Body of pancreas (tissue), 4 donors: ENCODE results near the gene SMAD2. TPM values are rescaled to one million over a fixed set of nuclear protein-coding genes. Genes with fewer than 3 reads are reported as not detected.

Experiments used
- ATAC-seq: fragments of 150-250 bp; one replicate; pipeline ENCODE4 v1.9.1; 2016
- DNase-seq, 4 donors: peaks; one replicate each; pipeline ENCODE4 v3.0.0-alpha.2; 2019
- H3K27ac ChIP-seq, 4 donors: fragments of 200-600 bp; sonication (generic); 1 replicate in 3 of 4; 2 replicates in 1 of 4; pipeline versions ENCODE4 v1.5.1 to v1.6.1; 2016 to 2019; ENCODE audit warnings: mild to moderate bottlenecking in 1 of 4, mixed read lengths in 1 of 4, moderate library complexity in 1 of 4
- H3K27me3 ChIP-seq, 2 donors: fragments of 200-600 bp; sonication (generic); one replicate each; pipeline ENCODE4 v1.6.0; 2016; ENCODE audit warnings: mild to moderate bottlenecking in 1 of 2
- H3K36me3 ChIP-seq, 2 donors: fragments of 200-600 bp; sonication (generic); replicated peaks in 1 of 2; 2 replicates each; pipeline ENCODE4 v1.5.1; 2016; ENCODE audit warnings: low read depth in 2 of 2; ENCODE audit not compliant: insufficient read depth in 1 of 2
- H3K4me1 ChIP-seq: fragments of 200-600 bp; sonication (generic); one replicate; pipeline ENCODE4 v1.6.0; 2016
- H3K4me3 ChIP-seq, 2 donors: fragments of 200-600 bp; sonication (generic); 1 replicate in 1 of 2; 2 replicates in 1 of 2; pipeline ENCODE4 v1.5.1; 2016 to 2019
- H3K9me3 ChIP-seq, 3 donors: fragments of 200-600 bp; sonication (generic); 1 replicate in 2 of 3; 2 replicates in 1 of 3; pipeline ENCODE4 v1.5.1; 2016
- POLR2A ChIP-seq, 3 donors: fragments of 450-650 bp; IDR thresholded peaks; one replicate each; pipeline ENCODE4 v1.6.1; 2016; ENCODE audit warnings: antibody characterized with exemption in 3 of 3, mild to moderate bottlenecking in 2 of 3
- WGBS, 2 donors: methylation state at CpG; one replicate each; pipeline ENCODE4 v1.1.5; 2017; 5-methylcytosine and 5-hydroxymethylcytosine counted together
- intact Hi-C: fragments of 100-400 bp; cut with DNase I; formaldehyde crosslinking; loops from one replicate; pipeline ENCODE4 v1.15.1; 2023
- total RNA-seq, 2 donors: library from RNA; depleted of rRNA; stranded (reverse); fragments of >200 nt; gene quantifications; one replicate each; pipeline ENCODE4 v1.1.0, GENCODE V29; 2016
- TF ChIP-seq, protein P1 (sequence below), 7 experiments: fragments of 450-650 bp in 4 of 7; fragments of 200-600 bp in 3 of 7; sonication (generic) in 3 of 7; IDR thresholded peaks; one replicate each; pipeline ENCODE4 v1.5.1; 2016 to 2019; ENCODE audit warnings: antibody characterized with exemption in 7 of 7

The SMAD2 gene
- total RNA-seq, 2 donors from 2014 or later = 9.6 to 19.7 TPM

DNA sequence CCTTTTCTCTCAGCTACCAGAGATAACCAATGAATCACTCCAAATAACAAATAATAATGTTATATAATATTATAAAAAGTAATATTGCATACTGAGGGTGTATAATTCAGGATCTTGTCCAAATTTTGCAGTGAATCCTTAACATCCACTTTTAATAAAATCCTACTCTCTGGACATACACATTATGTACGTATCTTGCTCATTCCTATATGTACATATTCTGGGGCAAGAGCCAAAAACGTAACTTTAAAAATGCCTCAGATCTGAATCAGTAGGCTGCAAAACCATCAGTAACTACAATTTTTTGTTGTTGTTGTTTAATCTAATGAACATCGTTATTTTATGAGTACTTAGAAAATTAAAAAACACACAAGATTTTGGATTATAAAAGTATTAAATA is 65.3 kb downstream of the SMAD2 start:
- no peak overlapping the region for H3K4me3 ChIP-seq
- H3K36me3 ChIP-seq = peaks cover 0 to 2% of the 10 kb centered on the region in 2 donors
- ATAC-seq = no peak
- TF ChIP-seq POLR2A (IDR thresholded peaks at IDR 0.05) = no peak
- TF ChIP-seq, protein P1, sequence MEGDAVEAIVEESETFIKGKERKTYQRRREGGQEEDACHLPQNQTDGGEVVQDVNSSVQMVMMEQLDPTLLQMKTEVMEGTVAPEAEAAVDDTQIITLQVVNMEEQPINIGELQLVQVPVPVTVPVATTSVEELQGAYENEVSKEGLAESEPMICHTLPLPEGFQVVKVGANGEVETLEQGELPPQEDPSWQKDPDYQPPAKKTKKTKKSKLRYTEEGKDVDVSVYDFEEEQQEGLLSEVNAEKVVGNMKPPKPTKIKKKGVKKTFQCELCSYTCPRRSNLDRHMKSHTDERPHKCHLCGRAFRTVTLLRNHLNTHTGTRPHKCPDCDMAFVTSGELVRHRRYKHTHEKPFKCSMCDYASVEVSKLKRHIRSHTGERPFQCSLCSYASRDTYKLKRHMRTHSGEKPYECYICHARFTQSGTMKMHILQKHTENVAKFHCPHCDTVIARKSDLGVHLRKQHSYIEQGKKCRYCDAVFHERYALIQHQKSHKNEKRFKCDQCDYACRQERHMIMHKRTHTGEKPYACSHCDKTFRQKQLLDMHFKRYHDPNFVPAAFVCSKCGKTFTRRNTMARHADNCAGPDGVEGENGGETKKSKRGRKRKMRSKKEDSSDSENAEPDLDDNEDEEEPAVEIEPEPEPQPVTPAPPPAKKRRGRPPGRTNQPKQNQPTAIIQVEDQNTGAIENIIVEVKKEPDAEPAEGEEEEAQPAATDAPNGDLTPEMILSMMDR (IDR thresholded peaks at IDR 0.05) = no peak
- H3K9me3 ChIP-seq = no peaks in the 10 kb centered on the region
- 92 to 94% methylated on average over 3 of the region's 3 CpGs for WGBS, 2 donors
- H3K4me1 ChIP-seq = no peaks in the 10 kb centered on the region
- no peak overlapping the region for H3K27ac ChIP-seq
- no peaks in the 10 kb centered on the region for H3K27me3 ChIP-seq
- intact Hi-C loops = no loop called here
- no peak for DNase-seq

DNA sequence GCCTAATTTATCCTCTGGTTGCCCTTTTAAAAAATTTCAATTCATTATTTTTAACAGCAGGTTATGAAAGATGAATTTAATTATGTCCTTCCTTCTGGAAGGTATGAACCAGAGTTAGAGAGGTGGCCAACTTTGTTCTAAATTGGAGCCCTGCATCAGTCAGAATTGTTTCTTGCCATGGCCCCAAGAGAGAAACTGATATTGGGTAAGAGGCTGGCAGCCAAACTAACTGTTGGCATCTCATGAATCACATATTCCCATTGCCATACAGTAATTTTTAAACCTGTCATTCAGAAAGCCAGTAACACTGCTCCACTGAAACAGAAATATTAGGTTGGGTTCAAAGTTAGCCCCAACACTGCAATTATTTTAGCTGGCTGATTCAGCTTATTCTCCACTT is 67.4 kb downstream of the SMAD2 start:
- ATAC-seq (no peak), DNase-seq (no peak)
- Histone ChIP-seq H3K9me3 (no peaks in the 10 kb centered on the region), H3K4me3 (no peak overlapping the region), H3K4me1 (no peaks in the 10 kb centered on the region), H3K27ac (no peak overlapping the region), H3K27me3 (no peaks in the 10 kb centered on the region), H3K36me3 (peaks cover 0 to 7% of the 10 kb centered on the region in 2 donors)
- TF ChIP-seq POLR2A (IDR thresholded peaks at IDR 0.05) = no peak
- TF ChIP-seq, protein P1 (IDR thresholded peaks at IDR 0.05) = no peak
- intact Hi-C loops = no loop called here

DNA sequence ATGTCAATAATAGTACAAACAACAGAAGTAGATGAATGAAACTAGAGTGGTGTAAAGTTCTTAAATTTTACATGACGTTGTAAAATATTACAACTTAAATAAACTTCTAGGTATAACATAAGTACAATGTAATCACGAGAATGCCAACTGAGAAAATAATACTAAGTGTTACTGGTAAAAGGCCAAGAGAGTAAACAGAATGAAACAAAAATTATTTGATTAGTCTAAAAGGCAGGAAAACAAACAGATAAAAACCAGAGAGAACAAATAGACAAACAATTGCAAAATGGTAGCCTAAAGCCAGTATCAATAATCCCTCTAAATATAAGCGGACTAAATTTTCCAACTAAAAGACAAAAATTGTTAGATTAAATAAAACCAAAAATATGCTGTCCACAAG is 71.9 kb downstream of the SMAD2 start:
- Histone ChIP-seq H3K27me3 (no peaks in the 10 kb centered on the region), H3K4me3 (no peak overlapping the region), H3K27ac (no peak overlapping the region), H3K36me3 (peaks cover 0 to 8% of the 10 kb centered on the region in 2 donors), H3K4me1 (no peaks in the 10 kb centered on the region), H3K9me3 (peaks cover 0 to 13% (median 0%) of the 10 kb centered on the region in 3 donors)
- WGBS, 2 donors = 93 to 96% methylated on average over 3 of the region's 3 CpGs
- DNase-seq (no peak), ATAC-seq (no peak)
- intact Hi-C loops = no loop called here
- TF ChIP-seq POLR2A (IDR thresholded peaks at IDR 0.05) = no peak
- TF ChIP-seq, protein P1 (IDR thresholded peaks at IDR 0.05) = no peak

DNA sequence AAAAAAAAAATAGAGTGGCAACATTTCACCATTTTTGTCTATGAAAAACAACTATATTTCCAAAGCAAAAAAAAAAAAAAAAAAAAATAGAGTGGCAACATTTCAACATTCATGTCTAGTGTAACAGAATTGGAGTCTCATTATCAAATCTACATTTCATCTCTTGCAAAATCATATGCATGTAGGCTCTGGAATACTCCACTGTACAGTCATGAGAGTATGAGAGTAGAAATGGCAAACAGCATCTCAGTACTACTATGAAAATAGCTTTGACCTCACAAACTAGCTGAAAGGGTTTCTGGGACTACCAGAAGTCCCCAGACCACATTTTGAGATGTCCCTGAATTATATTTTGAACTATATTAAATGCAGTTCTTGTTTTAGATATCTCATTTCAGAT is 82.8 kb downstream of the SMAD2 start:
- no peaks in the 10 kb centered on the region for H3K4me1 ChIP-seq
- no peak for ATAC-seq
- H3K4me3 ChIP-seq = no peak overlapping the region
- no peaks in the 10 kb centered on the region for H3K9me3 ChIP-seq
- H3K36me3 ChIP-seq = peaks cover 0 to 18% of the 10 kb centered on the region in 2 donors
- no peaks in the 10 kb centered on the region for H3K27me3 ChIP-seq
- TF ChIP-seq, protein P1 (IDR thresholded peaks at IDR 0.05) = no peak
- TF ChIP-seq POLR2A (IDR thresholded peaks at IDR 0.05) = no peak
- intact Hi-C loops = no loop called here
- no peak overlapping the region for H3K27ac ChIP-seq
- DNase-seq = no peak

DNA sequence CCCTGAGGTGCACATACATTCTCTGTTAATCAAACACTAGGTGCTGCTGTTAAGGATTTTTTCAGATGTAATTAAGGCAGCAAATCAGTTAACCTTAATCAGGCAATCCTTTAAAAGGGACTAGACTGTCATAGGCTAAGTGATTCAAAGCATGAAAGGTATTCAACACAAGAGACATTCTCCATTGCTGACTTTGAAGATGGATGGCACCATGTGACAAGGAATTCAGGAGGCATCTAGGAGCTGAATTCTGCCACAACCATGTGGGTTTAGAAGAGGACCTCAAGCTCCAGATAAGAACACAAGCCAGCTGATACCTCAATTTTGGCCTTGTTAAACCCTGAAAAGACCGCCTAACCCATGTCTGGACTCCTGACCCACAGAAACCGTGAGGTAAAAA is 84.0 kb downstream of the SMAD2 start:
- intact Hi-C loops = no loop called here
- DNase-seq (no peak), ATAC-seq (no peak)
- Histone ChIP-seq H3K4me3 (no peak overlapping the region), H3K27me3 (no peaks in the 10 kb centered on the region), H3K4me1 (no peaks in the 10 kb centered on the region), H3K27ac (no peak overlapping the region), H3K9me3 (no peaks in the 10 kb centered on the region), H3K36me3 (peaks cover 0 to 22% of the 10 kb centered on the region in 2 donors)
- WGBS, 2 donors = 94 to 100% methylated on average over 2 of the region's 2 CpGs
- no peak for TF ChIP-seq POLR2A (IDR thresholded peaks at IDR 0.05)
- TF ChIP-seq, protein P1 (IDR thresholded peaks at IDR 0.05) = no peak
